A673 (cell line): Measurements from ENCODE around the gene HMG20B. TPM values are rescaled to one million over a fixed set of nuclear protein-coding genes. Genes with fewer than 3 reads are reported as not detected.
A peak's percentile ranks its signal among the peaks of the same experiment; 100 is the strongest.

Source experiments
- BruUV-seq: library from RNA; stranded (reverse); fragments of 400-500 nt; replicated peaks from 2 replicates; lab custom pipeline; 2021; lab: Mats Ljungman, UMichigan
- CTCF ChIA-PET: fragments of 300-600 bp; sonication (Branson Sonifier 250); formaldehyde crosslinking; loops from one replicate; lab custom pipeline; 2022; ENCODE audit warnings: antibody characterized with exemption; lab: Charles Lee
- POLR2A ChIA-PET: fragments of 300-600 bp; sonication (Branson Sonifier 250); formaldehyde crosslinking; loops from one replicate; lab custom pipeline; 2022; ENCODE audit warnings: antibody characterized with exemption; ENCODE audit not compliant: low non-redundant PET; lab: Charles Lee
- DNase-seq: peaks from one replicate; pipeline ENCODE4 v3.0.0-alpha.2; 2015; ENCODE audit warnings: low spot score
- H3K27ac ChIP-seq: fragments of 200-600 bp; sonication (generic); 2 replicates; pipeline ENCODE4 v1.5.1; 2016; ENCODE audit warnings: mixed run types, low read depth, mild to moderate bottlenecking, mixed read lengths, antibody characterized with exemption, low read length; ENCODE audit not compliant: poor library complexity, severe bottlenecking
- H3K27me3 ChIP-seq: fragments of 200-600 bp; sonication (generic); replicated peaks from 2 replicates; pipeline ENCODE4 v1.6.1; 2017; ENCODE audit warnings: mixed run types, low read depth, mild to moderate bottlenecking, mixed read lengths, antibody characterized with exemption, low read length; ENCODE audit not compliant: insufficient read depth, poor library complexity
- H3K36me3 ChIP-seq: fragments of 200-600 bp; sonication (generic); 2 replicates; pipeline ENCODE4 v1.6.1; 2016; ENCODE audit warnings: mixed run types, mild to moderate bottlenecking, mixed read lengths, antibody characterized with exemption, low read length; ENCODE audit not compliant: insufficient read depth, poor library complexity, severe bottlenecking
- H3K4me1 ChIP-seq: fragments of 200-600 bp; sonication (generic); 2 replicates; pipeline ENCODE4 v1.6.1; 2017; ENCODE audit warnings: mixed run types, mild to moderate bottlenecking, mixed read lengths, antibody characterized with exemption, low read length; ENCODE audit not compliant: insufficient read depth, poor library complexity, severe bottlenecking
- H3K4me3 ChIP-seq: fragments of 200-600 bp; sonication (generic); 2 replicates; pipeline ENCODE4 v1.5.1; 2016; ENCODE audit warnings: low read depth, mixed run types, mild to moderate bottlenecking, mixed read lengths, low read length; ENCODE audit not compliant: poor library complexity, severe bottlenecking
- H3K9me3 ChIP-seq: fragments of 200-600 bp; sonication (generic); 2 replicates; pipeline ENCODE4 v1.6.1; 2016; ENCODE audit warnings: mixed run types, low read depth, mild to moderate bottlenecking, mixed read lengths, antibody characterized with exemption, low read length; ENCODE audit not compliant: poor library complexity, severe bottlenecking
- CTCF ChIP-seq: fragments of 300-800, 200-600 bp; sonication (generic); conservative IDR thresholded peaks from 2 replicates; pipeline ENCODE4 v1.5.1; 2017; ENCODE audit warnings: low read depth, mild to moderate bottlenecking, antibody characterized with exemption, low read length, moderate library complexity, mixed read lengths
- EZH2 ChIP-seq: fragments of 200-600 bp; sonication (generic); IDR thresholded peaks from 2 replicates; pipeline ENCODE4 v1.6.1; 2017; ENCODE audit warnings: borderline replicate concordance, low read depth, mild to moderate bottlenecking, mixed read lengths, antibody characterized with exemption, low read length; ENCODE audit not compliant: poor library complexity, severe bottlenecking
- intact Hi-C: fragments of 100-400 bp; cut with micrococcal nuclease; formaldehyde crosslinking; loops from one replicate; pipeline ENCODE4 v1.10.0; 2022; ENCODE audit not compliant: unreplicated experiment
- total RNA-seq: library from RNA; stranded (reverse); gene quantifications from 2 replicates; pipeline ENCODE4 v1.2.3, GENCODE V29; 2021

Gene HMG20B
- total RNA-seq, 1 experiment from 2014 or later = 53.9 TPM

- intact Hi-C loops = loop anchor here (10.0 kb wide), 1 partner anchor 161 kb away; the partner anchor contains the start of genes PIP5K1C and TJP3
- H3K36me3 ChIP-seq = peaks cover 26% of the 10 kb centered on the region
- CTCF ChIA-PET = no interaction called here
Observed at GRCh38 chr19:3543150-3544057, 29.3 kb upstream of the HMG20B start.

GRCh38 chr19:3544058-3544376 is 28.7 kb upstream of the HMG20B start:
- Histone ChIP-seq H3K4me3 (no peak overlapping the region), H3K27me3 (no peaks in the 10 kb centered on the region), H3K27ac (no peak overlapping the region), H3K36me3 (peaks cover 23% of the 10 kb centered on the region), H3K9me3 (no peaks in the 10 kb centered on the region), H3K4me1 (no peaks in the 10 kb centered on the region)
- intact Hi-C loops = loop anchor here (10.0 kb wide), 1 partner anchor 161 kb away; the partner anchor contains the start of genes PIP5K1C and TJP3
- CTCF ChIA-PET = no interaction called here
- TF ChIP-seq EZH2 (no peak), CTCF (no peak)
- BruUV-seq = no TSS peak
- DNase-seq = no peak
- POLR2A ChIA-PET = no interaction called here

More at GRCh38 chr19:3543150-3544057, 29.3 kb upstream of the HMG20B start:
- no peak for TF ChIP-seq EZH2
- TF ChIP-seq CTCF = no peak
- Histone ChIP-seq H3K27ac (no peak overlapping the region), H3K4me3 (no peak overlapping the region), H3K9me3 (no peaks in the 10 kb centered on the region), H3K4me1 (no peaks in the 10 kb centered on the region), H3K27me3 (no peaks in the 10 kb centered on the region)
- POLR2A ChIA-PET = no interaction called here
- DNase-seq = no peak
- BruUV-seq = no TSS peak

- Histone ChIP-seq H3K4me3 (no peak overlapping the region), H3K27me3 (no peaks in the 10 kb centered on the region), H3K4me1 (no peaks in the 10 kb centered on the region), H3K36me3 (peaks cover 14% of the 10 kb centered on the region), H3K27ac (no peak overlapping the region), H3K9me3 (no peaks in the 10 kb centered on the region)
- ChIA-PET POLR2A (interaction anchor here (0.6 kb wide), 2 partner anchors 46 to 133 kb away, joined by 4 to 8 read pairs; no protein-coding TSS in a partner anchor), CTCF (interaction anchor here (0.6 to 0.8 kb wide), 3 partner anchors 12 to 40 kb away, joined by 5 to 7 read pairs (median 6); no protein-coding TSS in a partner anchor)
- TF ChIP-seq EZH2 = no peak
- peak; percentile 97 for TF ChIP-seq CTCF
- intact Hi-C loops = loop anchor here (10.0 kb wide), 1 partner anchor 160 kb away; the partner anchor contains the start of genes PIP5K1C and TJP3
- no TSS peak for BruUV-seq
- DNase-seq = peak; percentile 61
Observed at GRCh38 chr19:3544742-3545668, 27.7 kb upstream of the HMG20B start.
